HCT116 (cell line): ENCODE data around the gene EXOC6B. TPM values are rescaled to one million over a fixed set of nuclear protein-coding genes. Genes with fewer than 3 reads are reported as not detected.

ENCODE experiments used
- ATAC-seq: fragments of 200-7000 bp; cut with Tn5 transposase; 2 replicates; pipeline ENCODE4 v1.9.1; 2020; ENCODE audit warnings: mild to moderate bottlenecking, moderate library complexity
- BruUV-seq: library from RNA; stranded (reverse); fragments of 400-500 nt; replicated peaks from 2 replicates; lab custom pipeline; 2021; lab: Mats Ljungman, UMichigan
- CTCF ChIA-PET: fragments of 300-600 bp; sonication (Branson Sonifier 250); formaldehyde crosslinking; loops from one replicate; lab custom pipeline; 2021; ENCODE audit warnings: antibody characterized with exemption; lab: Charles Lee
- POLR2A ChIA-PET: fragments of 300-600, 350-600 bp; sonication (Branson Sonifier 250); formaldehyde crosslinking; loops from one replicate; lab custom pipeline; 2021; ENCODE audit warnings: antibody characterized with exemption; lab: Charles Lee
- RAD21 ChIA-PET, 2 experiments: fragments of 300-600 bp; sonication (Branson Sonifier 250); formaldehyde crosslinking; loops; one replicate each; lab custom pipeline; 2023; ENCODE audit warnings: low total read pairs in 2 of 2; ENCODE audit not compliant: uncharacterized antibody in 2 of 2, unreplicated experiment in 2 of 2, low non-redundant PET in 1 of 2; lab: Charles Lee
- DNase-seq: peaks from one replicate; pipeline ENCODE4 v3.0.0-alpha.2; 2010; ENCODE audit warnings: low read depth, low spot score
- H2AFZ ChIP-seq: fragments of 200-600 bp; shearing (Covaris generic), sonication (generic); 2 replicates; pipeline ENCODE4 v1.6.1; 2017; ENCODE audit warnings: low read depth, mixed run types, mixed read lengths, antibody characterized with exemption, low read length; ENCODE audit not compliant: poor library complexity, severe bottlenecking
- H3K27ac ChIP-seq: 2 replicates; pipeline ENCODE4 v1.5.1; 2012; ENCODE audit warnings: low read depth, low read length
- H3K27me3 ChIP-seq: fragments of 200-600 bp; sonication (generic); 2 replicates; pipeline ENCODE4 v1.6.1; 2016; ENCODE audit warnings: mixed run types, low read length, mixed read lengths; ENCODE audit not compliant: insufficient read depth
- H3K36me3 ChIP-seq, 2 experiments: fragments of 200-500 bp in 1 of 2; fragments of 200-600 bp in 1 of 2; sonication (Bioruptor generic) in 1 of 2; sonication (generic) in 1 of 2; 2 replicates each; pipeline versions ENCODE4 v1.5.1 to v1.6.1; 2014 to 2016; ENCODE audit warnings: low read length in 2 of 2, inconsistent platforms in 1 of 2, mixed read lengths in 1 of 2, mixed run types in 1 of 2; ENCODE audit not compliant: insufficient read depth in 2 of 2, control insufficient read depth in 1 of 2
- H3K4me1 ChIP-seq, 2 experiments: fragments of 200-600 bp in 1 of 2; sonication (generic) in 1 of 2; 2 replicates each; pipeline versions ENCODE4 v1.5.1 to v1.6.1; 2012 to 2017; ENCODE audit warnings: low read length in 2 of 2, inconsistent platforms in 1 of 2, mild to moderate bottlenecking in 1 of 2, mixed read lengths in 1 of 2, mixed run types in 1 of 2, moderate library complexity in 1 of 2; ENCODE audit not compliant: insufficient read depth in 2 of 2, control insufficient read depth in 1 of 2
- H3K4me2 ChIP-seq: fragments of 200-600 bp; sonication (generic); 2 replicates; pipeline ENCODE4 v1.6.1; 2017; ENCODE audit warnings: mixed run types, low read length, mixed read lengths
- H3K4me3 ChIP-seq, 2 experiments: fragments of 200-600 bp in 1 of 2; sonication (generic) in 1 of 2; replicated peaks in 1 of 2; 2 replicates each; pipeline ENCODE4 v1.5.1; 2011 to 2016; ENCODE audit warnings: low read length in 2 of 2, control low read depth in 1 of 2, low read depth in 1 of 2, mild to moderate bottlenecking in 1 of 2, mixed read lengths in 1 of 2, mixed run types in 1 of 2
- H3K79me2 ChIP-seq: fragments of 200-600 bp; sonication (generic); 2 replicates; pipeline ENCODE4 v1.6.1; 2017; ENCODE audit warnings: mild to moderate bottlenecking, mixed run types, low read length, moderate library complexity, mixed read lengths; ENCODE audit not compliant: insufficient read depth
- H3K9ac ChIP-seq: fragments of 200-600 bp; sonication (generic); 2 replicates; pipeline ENCODE4 v1.6.1; 2016; ENCODE audit warnings: low read length, mixed read lengths
- H3K9me2 ChIP-seq: fragments of 200-600 bp; sonication (generic), shearing (Covaris generic); 2 replicates; pipeline ENCODE4 v1.6.1; 2017; ENCODE audit warnings: mixed run types, mild to moderate bottlenecking, moderate library complexity; ENCODE audit not compliant: insufficient read depth
- H3K9me3 ChIP-seq, 2 experiments: fragments of 200-500 bp in 1 of 2; fragments of 200-600 bp in 1 of 2; sonication (Bioruptor generic) in 1 of 2; sonication (generic) in 1 of 2; 2 replicates each; pipeline ENCODE4 v1.6.1; 2014 to 2017; ENCODE audit warnings: low read length in 2 of 2, mixed read lengths in 2 of 2, inconsistent platforms in 1 of 2, low read depth in 1 of 2, mild to moderate bottlenecking in 1 of 2, mixed run types in 1 of 2, moderate library complexity in 1 of 2; ENCODE audit not compliant: control insufficient read depth in 1 of 2, insufficient read depth in 1 of 2
- H4K20me1 ChIP-seq: fragments of 200-600 bp; sonication (generic), shearing (Covaris generic); 2 replicates; pipeline ENCODE4 v1.6.1; 2017; ENCODE audit warnings: mixed run types, mild to moderate bottlenecking, moderate library complexity; ENCODE audit not compliant: insufficient read depth
- CBX3 ChIP-seq: IDR thresholded peaks from 2 replicates; pipeline ENCODE4 v1.6.1; 2012; ENCODE audit warnings: low read depth
- CEBPB ChIP-seq: IDR thresholded peaks from 2 replicates; pipeline ENCODE4 v1.6.1; 2012; ENCODE audit warnings: low read depth
- FOSL1 ChIP-seq: IDR thresholded peaks from 2 replicates; pipeline ENCODE4 v1.6.1; 2012; ENCODE audit warnings: low read depth
- JUND ChIP-seq: IDR thresholded peaks from 2 replicates; pipeline ENCODE4 v1.6.1; 2012
- POLR2A ChIP-seq: IDR thresholded peaks from 2 replicates; pipeline ENCODE4 v1.7.0; 2011; ENCODE audit warnings: borderline replicate concordance; ENCODE audit not compliant: insufficient read depth, insufficient read length; ENCODE audit errors: extremely low read depth
- RAD21 ChIP-seq: IDR thresholded peaks from 2 replicates; pipeline ENCODE4 v1.6.1; 2012; ENCODE audit warnings: low read depth, mild to moderate bottlenecking
- SIN3A ChIP-seq: IDR thresholded peaks from 2 replicates; pipeline ENCODE4 v1.6.1; 2012; ENCODE audit warnings: low read depth
- TCF7L2 ChIP-seq: IDR thresholded peaks from 2 replicates; pipeline ENCODE4 v1.7.0; 2011; ENCODE audit warnings: borderline replicate concordance, inconsistent platforms; ENCODE audit not compliant: insufficient read depth, insufficient read length; ENCODE audit errors: extremely low read depth
- ZFX ChIP-seq: fragments of 450-650 bp; IDR thresholded peaks from 2 replicates; pipeline ENCODE4 v1.6.1; 2017
- ZNF274 ChIP-seq: fragments of 200-500 bp; sonication (Bioruptor generic); IDR thresholded peaks from 2 replicates; pipeline ENCODE4 v1.6.1; 2014; ENCODE audit warnings: mild to moderate bottlenecking, low read depth, low read length, inconsistent platforms
- intact Hi-C: fragments of 100-400 bp; cut with micrococcal nuclease; formaldehyde crosslinking; loops from 2 replicates; pipeline ENCODE4 v1.10.0; 2022
- total RNA-seq: library from RNA; stranded (reverse); gene quantifications from one replicate; pipeline ENCODE4 v1.2.1, GENCODE V29; 2021; ENCODE audit not compliant: unreplicated experiment
- TF ChIP-seq, protein P1 (sequence below), 3 experiments: fragments of 200-600 bp in 1 of 3; sonication (generic) in 1 of 3; IDR thresholded peaks in 2 of 3; conservative IDR thresholded peaks in 1 of 3; 2 replicates each; pipeline ENCODE4 v1.5.1; 2012 to 2017; ENCODE audit warnings: low read depth in 2 of 3, low read length in 2 of 3, antibody characterized with exemption in 1 of 3, borderline replicate concordance in 1 of 3, control low read depth in 1 of 3, mild to moderate bottlenecking in 1 of 3, mixed read lengths in 1 of 3, mixed run types in 1 of 3, moderate library complexity in 1 of 3; ENCODE audit not compliant: insufficient read depth in 1 of 3
- TF ChIP-seq, protein P2 (sequence below): IDR thresholded peaks from 2 replicates; pipeline ENCODE4 v1.6.1; 2011; ENCODE audit warnings: mild to moderate bottlenecking, low read length, moderate library complexity; ENCODE audit not compliant: insufficient replicate concordance; ENCODE audit errors: extremely low read depth
- TF ChIP-seq, protein P3 (sequence below): IDR thresholded peaks from 2 replicates; pipeline ENCODE4 v1.6.1; 2012

EXOC6B gene
- total RNA-seq, 1 experiment from 2014 or later: 25.4 TPM

DNA sequence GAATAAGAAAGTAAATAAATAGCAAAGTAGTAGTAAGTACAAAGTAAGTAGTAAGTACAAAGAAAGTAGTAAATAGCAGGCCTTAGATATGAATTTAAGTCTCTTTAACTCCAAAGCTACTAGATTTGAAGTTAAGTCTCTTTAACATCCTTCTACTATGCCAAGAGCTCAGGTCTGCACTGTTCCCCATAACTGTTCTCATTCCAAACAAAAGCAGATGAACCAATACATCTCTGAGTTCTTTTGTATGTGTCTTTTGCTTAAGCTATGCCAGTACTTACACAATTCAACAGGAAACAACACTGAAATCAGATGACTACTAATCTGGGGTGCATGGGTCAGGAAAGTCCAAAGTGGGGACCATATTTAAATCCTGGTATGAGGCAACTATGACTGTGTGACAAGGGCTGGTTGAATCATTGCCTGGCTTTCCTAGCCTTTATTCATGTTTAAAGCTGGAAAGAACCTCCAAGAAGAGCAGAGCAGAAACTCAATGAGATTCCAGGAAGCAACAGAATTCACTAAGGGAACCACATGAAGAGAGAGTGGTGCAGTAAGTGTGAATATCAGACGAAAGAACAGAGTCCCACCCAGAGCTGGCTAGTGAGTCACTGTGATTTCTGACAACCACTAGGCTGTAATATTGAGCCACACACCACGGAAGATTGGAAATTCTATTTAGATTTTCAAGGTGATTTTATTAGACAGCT is 627.1 kb downstream of the EXOC6B start:
- no peak overlapping the region for H3K4me2 ChIP-seq
- H3K79me2 ChIP-seq: no peaks in the 10 kb centered on the region
- no peaks in the 10 kb centered on the region for H3K9me3 ChIP-seq
- no peak overlapping the region for H3K27ac ChIP-seq
- POLR2A ChIA-PET: no interaction called here
- peak; percentile 34; the same call in 1 of the 2 replicates for ATAC-seq
- TF ChIP-seq RAD21: peak; percentile 42
- TF ChIP-seq SIN3A: no peak
- TF ChIP-seq, protein P1, sequence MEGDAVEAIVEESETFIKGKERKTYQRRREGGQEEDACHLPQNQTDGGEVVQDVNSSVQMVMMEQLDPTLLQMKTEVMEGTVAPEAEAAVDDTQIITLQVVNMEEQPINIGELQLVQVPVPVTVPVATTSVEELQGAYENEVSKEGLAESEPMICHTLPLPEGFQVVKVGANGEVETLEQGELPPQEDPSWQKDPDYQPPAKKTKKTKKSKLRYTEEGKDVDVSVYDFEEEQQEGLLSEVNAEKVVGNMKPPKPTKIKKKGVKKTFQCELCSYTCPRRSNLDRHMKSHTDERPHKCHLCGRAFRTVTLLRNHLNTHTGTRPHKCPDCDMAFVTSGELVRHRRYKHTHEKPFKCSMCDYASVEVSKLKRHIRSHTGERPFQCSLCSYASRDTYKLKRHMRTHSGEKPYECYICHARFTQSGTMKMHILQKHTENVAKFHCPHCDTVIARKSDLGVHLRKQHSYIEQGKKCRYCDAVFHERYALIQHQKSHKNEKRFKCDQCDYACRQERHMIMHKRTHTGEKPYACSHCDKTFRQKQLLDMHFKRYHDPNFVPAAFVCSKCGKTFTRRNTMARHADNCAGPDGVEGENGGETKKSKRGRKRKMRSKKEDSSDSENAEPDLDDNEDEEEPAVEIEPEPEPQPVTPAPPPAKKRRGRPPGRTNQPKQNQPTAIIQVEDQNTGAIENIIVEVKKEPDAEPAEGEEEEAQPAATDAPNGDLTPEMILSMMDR (IDR thresholded peaks at IDR 0.05 in 2 of 3, conservative IDR thresholded peaks at IDR 0.05 in 1 of 3; ENCODE audit: borderline replicate concordance in 1 of 3, insufficient read depth in 1 of 3, low read depth in 2 of 3, low read length in 2 of 3): 0 out of 6 replicates have a peak, but pooled peaks of 1 of the 3 experiments have one; percentile 13
- H3K36me3 ChIP-seq: no peaks in the 10 kb centered on the region
- H2AFZ ChIP-seq: no peak overlapping the region
- RAD21 ChIA-PET: no interaction called here
- H3K4me3 ChIP-seq: no peak overlapping the region
- no peaks in the 10 kb centered on the region for H3K9me2 ChIP-seq
- intact Hi-C loops: no loop called here
- CTCF ChIA-PET: no interaction called here
- H3K9ac ChIP-seq: no peak overlapping the region
- no peaks in the 10 kb centered on the region for H3K4me1 ChIP-seq
- H4K20me1 ChIP-seq: no peaks in the 10 kb centered on the region
- DNase-seq: no peak
- BruUV-seq: no TSS peak
- no peaks in the 10 kb centered on the region for H3K27me3 ChIP-seq

DNA sequence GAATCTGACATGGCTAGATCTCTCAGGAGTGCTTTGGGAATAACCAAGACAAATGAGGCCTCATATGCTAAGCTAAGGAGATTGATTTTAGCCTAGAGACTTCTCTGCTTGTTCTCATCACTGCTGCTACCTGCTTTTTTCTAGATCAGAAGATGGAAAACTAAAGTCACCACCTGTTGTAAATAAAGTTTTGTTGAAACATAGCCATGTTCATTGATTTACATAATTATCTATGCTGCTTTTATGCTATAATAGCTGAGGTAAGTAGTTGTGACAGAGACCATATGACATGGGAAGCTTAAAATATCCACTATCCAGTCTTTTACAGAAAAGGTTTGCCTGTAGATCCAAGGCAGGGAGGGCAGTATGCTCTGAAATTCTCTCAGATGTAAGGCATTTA is 632.1 kb downstream of the EXOC6B start:
- no peak for DNase-seq
- ChIA-PET POLR2A (no interaction called here), RAD21 (no interaction called here), CTCF (no interaction called here)
- Histone ChIP-seq H3K4me3 (no peak overlapping the region), H3K9me2 (no peaks in the 10 kb centered on the region), H3K79me2 (no peaks in the 10 kb centered on the region), H3K9ac (no peak overlapping the region), H3K4me2 (no peak overlapping the region), H3K36me3 (no peaks in the 10 kb centered on the region), H3K9me3 (no peaks in the 10 kb centered on the region), H4K20me1 (no peaks in the 10 kb centered on the region), H2AFZ (no peak overlapping the region), H3K4me1 (no peaks in the 10 kb centered on the region), H3K27ac (no peak overlapping the region), H3K27me3 (no peaks in the 10 kb centered on the region)
- BruUV-seq: no TSS peak
- ATAC-seq: no peak
- intact Hi-C loops: no loop called here
- TF ChIP-seq, protein P2, sequence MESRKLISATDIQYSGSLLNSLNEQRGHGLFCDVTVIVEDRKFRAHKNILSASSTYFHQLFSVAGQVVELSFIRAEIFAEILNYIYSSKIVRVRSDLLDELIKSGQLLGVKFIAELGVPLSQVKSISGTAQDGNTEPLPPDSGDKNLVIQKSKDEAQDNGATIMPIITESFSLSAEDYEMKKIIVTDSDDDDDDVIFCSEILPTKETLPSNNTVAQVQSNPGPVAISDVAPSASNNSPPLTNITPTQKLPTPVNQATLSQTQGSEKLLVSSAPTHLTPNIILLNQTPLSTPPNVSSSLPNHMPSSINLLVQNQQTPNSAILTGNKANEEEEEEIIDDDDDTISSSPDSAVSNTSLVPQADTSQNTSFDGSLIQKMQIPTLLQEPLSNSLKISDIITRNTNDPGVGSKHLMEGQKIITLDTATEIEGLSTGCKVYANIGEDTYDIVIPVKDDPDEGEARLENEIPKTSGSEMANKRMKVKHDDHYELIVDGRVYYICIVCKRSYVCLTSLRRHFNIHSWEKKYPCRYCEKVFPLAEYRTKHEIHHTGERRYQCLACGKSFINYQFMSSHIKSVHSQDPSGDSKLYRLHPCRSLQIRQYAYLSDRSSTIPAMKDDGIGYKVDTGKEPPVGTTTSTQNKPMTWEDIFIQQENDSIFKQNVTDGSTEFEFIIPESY: no peak
- no peak for TF ChIP-seq CEBPB
- TF ChIP-seq JUND: no peak
- no peak for TF ChIP-seq CBX3
- no peak for TF ChIP-seq FOSL1
- no peak for TF ChIP-seq TCF7L2
- no peak for TF ChIP-seq ZNF274
- TF ChIP-seq, protein P3, sequence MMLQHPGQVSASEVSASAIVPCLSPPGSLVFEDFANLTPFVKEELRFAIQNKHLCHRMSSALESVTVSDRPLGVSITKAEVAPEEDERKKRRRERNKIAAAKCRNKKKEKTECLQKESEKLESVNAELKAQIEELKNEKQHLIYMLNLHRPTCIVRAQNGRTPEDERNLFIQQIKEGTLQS: no peak
- TF ChIP-seq POLR2A: no peak
- TF ChIP-seq ZFX: no peak
